Mononuclear cell (primary cell): ENCODE data around the gene NAA38. TPM values are rescaled to one million over a fixed set of nuclear protein-coding genes. Genes with fewer than 3 reads are reported as not detected.

Experiments
- H3K27me3 ChIP-seq: 2 replicates; pipeline ENCODE4 v1.6.0; 2011; ENCODE audit warnings: low read length, control low read depth; ENCODE audit not compliant: insufficient read depth
- H3K4me1 ChIP-seq: 2 replicates; pipeline ENCODE4 v1.5.1; 2011; ENCODE audit warnings: mild to moderate bottlenecking, low read length, control low read depth; ENCODE audit not compliant: insufficient read depth
- H3K4me3 ChIP-seq: 2 replicates; pipeline ENCODE4 v1.5.1; 2011; ENCODE audit warnings: mild to moderate bottlenecking, low read length, moderate library complexity
- H3K9me3 ChIP-seq: 2 replicates; pipeline ENCODE4 v1.5.1; 2011; ENCODE audit warnings: low read depth, mild to moderate bottlenecking, control low read depth, low read length
- total RNA-seq: library from RNA; depleted of rRNA; stranded (reverse); fragments of >200 nt; gene quantifications from one replicate; pipeline ENCODE4 v1.2.3, GENCODE V29; 2012

NAA38 gene
- total RNA-seq, 1 donor, result 14.0 TPM

DNA sequence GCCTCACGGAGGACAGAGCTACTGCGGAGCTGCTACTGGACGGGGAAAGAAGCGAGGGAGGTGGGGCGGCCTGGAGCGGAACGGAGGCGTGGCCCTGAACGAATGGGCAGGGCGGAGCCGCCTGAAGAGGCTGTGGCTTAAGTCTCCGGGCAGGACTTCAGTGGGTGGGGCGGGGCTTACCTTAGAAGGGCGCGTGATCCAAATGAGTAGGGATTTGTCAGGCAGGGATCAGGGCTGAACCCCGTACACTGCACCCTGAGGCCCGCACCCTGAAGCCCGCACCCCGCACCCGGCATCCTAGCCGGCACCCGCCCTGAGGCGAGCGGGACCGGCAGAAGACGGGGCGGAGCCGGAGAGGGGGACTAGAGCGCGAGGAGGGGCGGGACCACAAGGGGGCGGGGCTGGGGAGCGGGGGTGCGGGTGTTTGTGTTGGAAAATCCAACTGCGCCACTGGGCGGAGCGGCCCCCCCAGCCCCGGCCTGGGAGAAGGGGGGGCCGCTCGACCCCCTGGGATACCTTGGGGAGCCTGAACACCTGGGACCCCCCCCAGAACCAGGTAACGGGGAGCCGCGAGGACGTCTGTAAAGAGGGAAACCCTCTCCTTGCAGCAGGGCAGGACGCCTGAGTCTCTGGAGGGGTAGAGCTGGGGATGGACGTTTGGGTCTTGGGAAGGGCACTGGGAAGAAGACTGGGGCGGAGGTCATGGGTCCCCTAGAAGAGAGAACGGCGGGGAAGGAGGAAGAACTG lies 23.4 kb downstream of the NAA38 start, which contains the start of gene KDM6B:
TSS of gene KDM6B (plus strand) at position 423 of the 747 bp plus-strand sequence. CDS start 11,338 bp downstream, outside the sequence.
- peaks cover 45% of the 10 kb centered on the region for H3K4me1 ChIP-seq
- peak within 1 kb of the TSS; percentile 75 for H3K4me3 ChIP-seq
- H3K9me3 ChIP-seq, result no peaks in the 10 kb centered on the region
- H3K27me3 ChIP-seq, result no peaks in the 10 kb centered on the region

DNA sequence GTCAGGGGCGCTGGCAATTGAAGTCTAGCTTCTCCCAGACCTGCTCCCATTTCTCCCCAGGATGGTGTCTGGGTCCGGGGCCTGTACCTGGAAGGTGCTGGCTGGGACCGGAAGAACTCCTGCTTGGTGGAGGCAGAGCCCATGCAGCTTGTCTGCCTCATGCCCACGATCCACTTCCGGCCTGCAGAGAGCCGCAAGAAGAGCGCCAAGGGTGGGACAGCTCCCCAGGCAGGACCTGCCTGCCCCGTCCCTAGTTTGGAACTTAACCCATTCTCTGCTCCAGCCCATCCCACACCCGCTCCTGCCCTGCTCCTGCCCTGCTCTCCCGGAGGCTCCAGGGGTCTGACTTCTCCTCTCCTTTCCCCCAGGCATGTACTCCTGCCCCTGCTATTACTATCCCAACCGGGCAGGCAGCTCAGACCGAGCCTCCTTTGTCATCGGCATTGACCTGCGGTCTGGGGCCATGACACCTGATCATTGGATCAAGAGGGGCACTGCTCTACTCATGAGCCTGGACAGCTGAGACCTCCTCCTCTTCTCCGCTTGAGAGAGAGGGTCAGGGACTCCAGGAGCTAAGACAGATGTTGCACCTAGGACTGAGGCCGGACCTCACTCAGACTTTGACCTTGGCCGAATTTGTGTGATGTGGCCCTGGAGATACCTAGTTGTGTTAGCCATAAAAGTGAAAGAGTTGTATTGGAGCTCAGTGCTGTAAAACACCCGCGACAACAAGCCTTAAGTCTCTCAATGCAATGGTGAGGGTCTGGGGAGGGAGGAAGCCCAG lies 24.2 kb downstream of the NAA38 start:
- Histone ChIP-seq H3K4me1 (peaks cover 39% of the 10 kb centered on the region), H3K9me3 (no peaks in the 10 kb centered on the region), H3K27me3 (no peaks in the 10 kb centered on the region), H3K4me3 (peak overlapping the region; percentile 75)

DNA sequence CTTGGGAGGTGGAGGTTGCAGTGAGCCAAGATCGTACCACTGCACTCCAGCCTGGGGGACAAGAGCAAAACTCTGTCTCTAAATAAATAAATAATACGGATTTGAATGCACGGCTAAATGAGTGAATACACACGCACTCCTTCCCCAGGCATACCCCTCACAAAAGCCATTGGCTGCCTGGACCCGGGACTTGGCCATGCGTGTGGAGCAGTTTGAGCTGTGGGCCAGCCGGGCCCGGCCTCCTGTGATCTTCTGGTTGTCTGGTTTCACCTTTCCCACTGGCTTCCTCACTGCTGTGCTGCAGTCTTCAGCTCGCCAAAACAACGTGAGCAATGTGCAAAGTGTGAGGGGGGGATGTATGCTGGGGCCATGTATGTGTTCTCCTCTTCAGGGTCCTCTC lies 24.9 kb downstream of the NAA38 start:
- peaks cover 33% of the 10 kb centered on the region for H3K4me1 ChIP-seq
- H3K27me3 ChIP-seq, result no peaks in the 10 kb centered on the region
- H3K4me3 ChIP-seq, result no peak overlapping the region
- no peaks in the 10 kb centered on the region for H3K9me3 ChIP-seq

DNA sequence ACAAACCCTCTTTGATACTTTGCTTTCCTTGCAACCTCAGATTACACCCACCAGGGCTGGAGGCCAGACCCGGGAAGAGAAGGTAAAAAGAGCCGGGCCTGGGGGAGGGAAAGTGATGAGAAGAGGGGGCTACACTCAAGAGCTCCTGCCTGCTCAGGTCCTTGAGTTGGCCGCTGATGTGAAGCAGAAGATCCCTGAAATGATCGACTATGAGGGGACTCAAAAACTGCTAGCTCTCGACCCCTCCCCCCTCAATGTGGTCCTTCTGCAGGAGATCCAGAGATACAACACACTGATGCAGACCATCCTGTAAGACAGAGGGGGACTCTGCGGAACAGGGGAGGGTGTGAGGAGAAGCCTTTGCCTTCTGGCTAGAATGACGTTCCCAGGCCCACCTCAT lies 26.1 kb downstream of the NAA38 start:
- no peak overlapping the region for H3K4me3 ChIP-seq
- H3K4me1 ChIP-seq, result peaks cover 21% of the 10 kb centered on the region
- H3K27me3 ChIP-seq, result no peaks in the 10 kb centered on the region
- no peaks in the 10 kb centered on the region for H3K9me3 ChIP-seq

DNA sequence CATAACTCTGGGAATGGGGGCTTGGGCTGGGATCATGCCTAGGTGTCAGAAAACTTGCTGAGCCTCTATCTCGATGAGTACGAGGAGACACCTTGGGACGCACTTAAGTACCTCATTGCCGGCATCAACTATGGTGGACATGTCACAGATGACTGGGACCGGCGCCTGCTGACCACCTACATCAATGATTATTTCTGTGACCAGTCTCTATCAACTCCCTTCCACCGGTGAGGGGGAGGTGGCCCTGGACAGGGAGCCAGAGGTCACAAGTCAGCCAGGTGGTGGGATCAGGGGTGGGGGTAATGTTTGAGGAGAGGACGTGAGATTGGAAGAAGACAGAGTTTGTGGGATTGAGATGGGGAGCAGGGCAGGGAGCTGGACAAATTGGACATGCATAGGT lies 26.7 kb downstream of the NAA38 start:
- no peak overlapping the region for H3K4me3 ChIP-seq
- peaks cover 16% of the 10 kb centered on the region for H3K4me1 ChIP-seq
- no peaks in the 10 kb centered on the region for H3K9me3 ChIP-seq
- H3K27me3 ChIP-seq, result no peaks in the 10 kb centered on the region

DNA sequence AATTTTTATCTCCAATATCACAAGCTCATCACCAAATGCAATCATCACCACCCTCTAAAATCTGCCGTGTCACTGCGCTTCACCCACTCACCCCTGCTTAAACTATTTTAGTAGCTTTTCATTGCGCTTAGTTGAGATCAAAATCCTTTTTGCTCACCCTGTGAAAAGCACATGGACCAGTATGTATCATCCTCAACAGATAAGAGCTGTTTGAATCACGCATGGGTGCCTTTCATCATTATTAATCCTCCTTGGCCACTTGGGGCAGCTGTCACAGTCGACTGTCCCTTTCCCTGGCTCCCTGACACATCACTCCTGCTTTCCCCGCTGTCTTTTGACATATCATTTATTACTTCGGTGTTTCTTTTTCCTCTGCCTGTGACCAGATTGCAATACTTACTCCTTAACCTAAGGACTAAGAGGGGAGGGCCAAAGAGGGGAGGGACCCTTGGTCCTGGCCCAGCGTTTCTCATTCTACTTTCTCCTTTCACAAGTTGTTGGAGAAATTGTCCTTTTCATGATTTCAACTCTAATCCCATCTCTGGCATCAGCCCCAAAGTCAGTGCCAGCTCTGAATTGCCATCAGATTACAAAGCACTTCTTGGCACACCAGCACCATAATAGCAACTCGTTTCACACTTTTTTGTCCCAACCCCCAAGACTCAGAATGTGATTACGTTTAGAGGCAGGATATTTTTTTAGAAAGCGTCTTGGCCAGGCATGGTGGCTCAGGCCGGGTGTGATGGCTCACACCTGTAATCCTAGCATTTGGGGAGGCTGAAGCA lies 32.0 kb downstream of the NAA38 start:
- Histone ChIP-seq H3K4me3 (no peak overlapping the region), H3K9me3 (no peaks in the 10 kb centered on the region), H3K4me1 (no peaks in the 10 kb centered on the region), H3K27me3 (no peaks in the 10 kb centered on the region)

DNA sequence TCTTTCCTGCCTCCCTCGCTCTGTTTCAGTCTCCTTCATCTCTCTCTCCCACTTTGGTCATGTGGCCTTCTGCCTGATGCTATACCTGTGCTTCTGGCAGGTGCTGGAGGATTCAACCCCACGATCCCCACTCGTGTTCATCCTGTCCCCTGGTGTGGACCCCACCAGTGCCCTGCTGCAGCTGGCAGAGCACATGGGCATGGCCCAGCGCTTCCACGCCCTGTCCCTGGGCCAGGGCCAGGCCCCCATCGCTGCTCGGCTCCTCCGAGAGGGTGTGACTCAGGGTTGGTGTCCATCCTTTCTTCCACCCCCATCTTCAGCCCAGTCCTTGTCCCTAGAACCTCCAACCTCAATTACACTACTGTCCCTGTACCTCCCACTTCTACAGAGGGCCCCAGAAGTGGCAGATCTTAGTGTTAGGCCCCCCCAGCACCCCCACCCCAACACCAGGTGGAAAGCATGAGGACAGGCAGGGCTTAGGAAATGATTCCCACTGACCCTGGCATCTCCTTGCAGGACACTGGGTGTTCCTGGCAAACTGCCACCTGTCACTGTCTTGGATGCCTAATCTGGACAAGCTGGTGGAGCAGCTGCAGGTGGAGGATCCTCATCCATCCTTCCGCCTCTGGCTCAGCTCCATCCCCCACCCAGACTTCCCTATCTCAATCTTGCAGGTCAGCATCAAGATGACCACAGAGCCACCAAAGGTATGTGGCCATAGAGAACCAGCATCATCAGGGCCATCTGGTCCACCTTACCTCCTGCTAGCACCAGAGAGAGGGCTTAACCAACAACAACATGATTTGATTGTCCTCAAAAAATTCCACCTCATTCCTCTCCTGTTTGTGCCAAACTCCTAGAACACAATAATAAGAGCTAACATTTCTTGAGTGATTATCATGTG lies 33.1 kb downstream of the NAA38 start:
- Histone ChIP-seq H3K4me1 (no peaks in the 10 kb centered on the region), H3K4me3 (no peak overlapping the region), H3K27me3 (no peaks in the 10 kb centered on the region), H3K9me3 (no peaks in the 10 kb centered on the region)

DNA sequence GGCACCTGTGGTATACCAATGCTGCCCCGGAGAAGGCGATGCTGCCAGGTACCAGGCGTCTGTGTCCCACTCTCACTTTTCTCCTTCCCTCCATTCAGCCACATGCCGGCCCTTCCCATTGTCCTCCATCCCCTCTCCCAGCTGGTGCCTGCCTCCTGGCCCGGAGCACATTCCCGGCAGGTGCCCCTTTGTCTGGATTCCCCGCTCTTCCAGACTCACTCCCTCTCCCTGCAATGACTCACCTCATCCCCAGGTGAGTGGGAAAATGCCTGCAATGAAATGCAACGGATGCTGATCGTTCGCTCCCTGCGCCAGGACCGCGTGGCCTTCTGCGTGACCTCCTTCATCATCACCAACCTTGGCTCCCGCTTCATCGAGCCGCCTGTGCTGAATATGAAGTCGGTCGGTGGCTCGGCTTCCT lies 33.8 kb downstream of the NAA38 start:
- Histone ChIP-seq H3K9me3 (no peaks in the 10 kb centered on the region), H3K4me3 (no peak overlapping the region), H3K4me1 (no peaks in the 10 kb centered on the region), H3K27me3 (no peaks in the 10 kb centered on the region)

DNA sequence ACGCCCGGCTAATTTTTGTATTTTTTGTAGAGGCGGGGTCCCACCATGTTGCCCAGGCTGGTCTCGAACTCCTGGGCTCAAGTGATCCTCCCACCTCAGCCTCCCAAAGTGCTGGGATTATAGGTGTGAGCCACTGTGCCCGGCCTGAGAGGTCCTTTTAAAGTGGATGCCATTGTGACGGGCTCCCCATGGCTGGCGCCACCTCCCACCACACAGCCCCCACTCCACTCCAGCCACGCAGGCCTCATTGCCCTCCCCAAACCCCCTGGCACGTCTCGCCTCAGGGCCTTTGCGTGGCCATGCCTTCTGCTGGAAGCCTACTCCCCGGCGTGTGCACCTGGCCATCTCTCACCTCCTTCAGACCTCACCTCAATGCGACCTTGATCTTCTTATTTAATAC lies 35.2 kb downstream of the NAA38 start:
- H3K27me3 ChIP-seq, result no peaks in the 10 kb centered on the region
- no peaks in the 10 kb centered on the region for H3K4me1 ChIP-seq
- H3K9me3 ChIP-seq, result no peaks in the 10 kb centered on the region
- H3K4me3 ChIP-seq, result no peak overlapping the region

DNA sequence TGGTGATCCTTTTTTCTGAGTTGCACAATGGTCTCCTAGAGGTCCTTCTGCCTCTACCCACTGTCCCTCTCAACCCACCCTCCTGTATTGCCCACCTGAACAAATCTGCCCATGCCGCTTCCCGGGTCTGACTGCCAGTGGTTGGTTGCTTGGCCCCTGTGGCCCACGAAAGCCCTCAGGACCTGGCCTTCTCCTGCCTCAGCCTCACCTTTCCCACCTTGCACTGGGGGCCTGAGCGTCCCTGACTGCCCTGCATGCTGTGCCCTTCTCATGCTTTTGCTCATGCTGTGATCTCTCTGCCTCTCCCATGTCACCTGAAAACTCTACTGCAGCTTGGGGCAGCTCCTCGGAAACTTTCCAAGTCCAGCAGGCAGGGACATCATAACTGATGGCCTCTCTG lies 37.1 kb downstream of the NAA38 start:
- H3K4me1 ChIP-seq, result no peaks in the 10 kb centered on the region
- H3K4me3 ChIP-seq, result no peak overlapping the region
- no peaks in the 10 kb centered on the region for H3K9me3 ChIP-seq
- no peaks in the 10 kb centered on the region for H3K27me3 ChIP-seq

DNA sequence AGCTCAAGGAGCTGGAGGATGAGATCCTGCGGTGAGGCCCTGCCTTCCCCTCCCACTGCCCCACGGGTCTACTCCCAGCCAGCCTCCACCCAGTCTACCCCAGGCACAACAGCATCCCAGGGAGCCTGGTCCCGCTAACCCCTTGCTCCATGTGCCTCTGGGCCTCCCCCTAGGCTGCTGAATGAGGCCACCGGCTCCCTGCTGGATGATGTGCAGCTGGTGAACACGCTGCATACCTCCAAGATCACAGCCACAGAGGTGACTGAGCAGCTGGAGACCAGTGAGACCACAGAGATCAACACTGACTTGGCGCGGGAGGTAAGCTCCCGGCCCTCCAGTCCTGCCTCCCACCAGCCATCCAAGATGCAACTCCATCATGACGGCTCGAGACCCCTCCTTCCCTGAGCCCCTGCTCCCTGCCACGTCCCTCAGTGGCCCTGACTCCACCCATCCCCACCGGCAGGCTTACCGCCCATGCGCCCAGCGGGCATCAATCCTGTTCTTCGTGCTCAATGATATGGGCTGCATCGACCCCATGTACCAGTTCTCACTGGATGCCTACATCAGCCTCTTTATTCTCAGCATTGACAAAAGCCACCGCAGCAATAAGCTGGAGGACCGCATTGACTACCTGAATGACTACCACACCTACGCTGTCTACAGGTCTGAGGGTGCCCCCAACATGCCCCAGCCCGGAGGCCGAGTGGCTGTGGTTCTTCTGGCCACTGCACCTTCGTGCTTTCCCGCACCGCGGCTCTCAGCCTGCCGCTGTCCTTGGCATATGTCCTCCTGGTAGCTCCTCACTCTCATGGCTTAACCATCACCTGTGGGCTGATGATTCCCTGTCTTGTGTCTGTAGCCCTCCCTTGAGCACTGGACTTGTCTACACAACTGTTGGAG lies 38.4 kb downstream of the NAA38 start:
- Histone ChIP-seq H3K27me3 (no peaks in the 10 kb centered on the region), H3K4me1 (no peaks in the 10 kb centered on the region), H3K4me3 (no peak overlapping the region)

DNA sequence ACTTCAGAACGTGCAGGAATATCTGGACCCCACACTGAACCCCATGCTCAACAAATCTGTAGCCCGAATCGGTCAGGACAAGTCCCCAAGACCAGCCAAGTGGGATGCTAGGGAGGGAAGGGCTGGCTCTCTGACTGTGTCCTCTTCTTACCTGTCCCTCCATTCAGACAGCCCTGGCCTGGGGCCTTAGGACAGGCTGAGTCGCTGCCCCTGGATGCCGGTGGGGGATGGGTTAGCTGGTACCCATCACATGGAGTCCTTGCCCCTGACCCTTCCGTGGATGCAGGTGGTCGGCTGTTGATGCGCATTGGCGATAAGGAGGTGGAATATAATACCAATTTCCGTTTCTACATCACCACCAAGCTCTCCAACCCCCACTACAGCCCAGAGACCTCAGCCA lies 39.3 kb downstream of the NAA38 start:
- no peaks in the 10 kb centered on the region for H3K9me3 ChIP-seq
- H3K4me1 ChIP-seq, result no peaks in the 10 kb centered on the region
- H3K4me3 ChIP-seq, result no peak overlapping the region
- H3K27me3 ChIP-seq, result no peaks in the 10 kb centered on the region

More for the DNA sequence above, 38.4 kb downstream of the NAA38 start:
- no peaks in the 10 kb centered on the region for H3K9me3 ChIP-seq

DNA sequence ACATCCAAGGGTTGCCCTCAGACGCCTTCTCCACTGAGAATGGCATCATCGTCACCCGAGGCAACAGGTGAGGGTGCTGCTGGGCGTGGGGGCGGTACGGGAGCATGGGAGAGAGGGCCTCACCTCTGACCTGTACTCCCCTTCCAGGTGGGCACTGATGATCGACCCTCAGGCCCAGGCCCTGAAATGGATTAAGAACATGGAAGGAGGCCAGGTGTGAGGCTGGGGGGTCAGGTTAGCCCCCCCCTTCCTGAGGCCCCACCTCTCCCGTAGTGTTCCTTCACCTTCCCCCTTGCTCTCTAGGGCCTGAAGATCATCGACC lies 39.8 kb downstream of the NAA38 start:
- H3K4me1 ChIP-seq, result no peaks in the 10 kb centered on the region
- no peaks in the 10 kb centered on the region for H3K27me3 ChIP-seq
- H3K4me3 ChIP-seq, result no peak overlapping the region
- H3K9me3 ChIP-seq, result no peaks in the 10 kb centered on the region
